Retinal pigment epithelial cell (primary cell): ENCODE measurements around the gene CKM.
"Not testable (repeated sequence)": the region's sequence is repeated elsewhere in the genome, so short reads cannot be mapped to it uniquely, and the experiment has no call there.

ENCODE experiments used
- DNase-seq: peaks from one replicate; pipeline ENCODE4 v3.0.0-alpha.2; 2010; ENCODE audit warnings: low read depth
- H3K4me3 ChIP-seq: 2 replicates; pipeline ENCODE4 v1.5.1; 2011; ENCODE audit warnings: mild to moderate bottlenecking, low read length, control low read depth, moderate library complexity
- CTCF ChIP-seq: conservative IDR thresholded peaks from 2 replicates; pipeline ENCODE4 v1.5.1; 2011; ENCODE audit warnings: low read depth, low read length, control low read depth, inconsistent platforms

Gene CKM

GRCh38 chr19:45321848-45322247, 827 bp downstream of the CKM start:
- DNase-seq: no peak
- H3K4me3 ChIP-seq: no peak overlapping the region
- TF ChIP-seq CTCF: no peak

GRCh38 chr19:45320997-45321775, 1.5 kb downstream of the CKM start:
- no peak for TF ChIP-seq CTCF
- H3K4me3 ChIP-seq: no peak overlapping the region
- no peak for DNase-seq

- no peak for DNase-seq
- no peak for TF ChIP-seq CTCF
- H3K4me3 ChIP-seq: no peak overlapping the region
Measured at GRCh38 chr19:45315304-45315703, 7.4 kb downstream of the CKM start.

- DNase-seq: no peak
- TF ChIP-seq CTCF: no peak
- no peak overlapping the region for H3K4me3 ChIP-seq
Measured at GRCh38 chr19:45314708-45315245, 7.9 kb downstream of the CKM start.

- H3K4me3 ChIP-seq, DNase-seq: not testable (repeated sequence)
Measured at GRCh38 chr19:45312285-45312684, 10.4 kb downstream of the CKM start.

- no peak overlapping the region for H3K4me3 ChIP-seq
- DNase-seq: no peak
- no peak for TF ChIP-seq CTCF
Measured at GRCh38 chr19:45311621-45312020, 11.1 kb downstream of the CKM start.

GRCh38 chr19:45309322-45309721, 13.4 kb downstream of the CKM start:
- not testable (repeated sequence) for DNase-seq, H3K4me3 ChIP-seq

GRCh38 chr19:45307361-45307760, 15.3 kb downstream of the CKM start:
- TF ChIP-seq CTCF: no peak
- DNase-seq: no peak
- H3K4me3 ChIP-seq: no peak overlapping the region
